K562 (cell line): ENCODE results near the gene USP48. TPM values are rescaled to one million over a fixed set of nuclear protein-coding genes. Genes with fewer than 3 reads are reported as not detected.
A peak's percentile ranks its signal among the peaks of the same experiment; 100 is the strongest.

ENCODE experiments used
- BACH1 ChIP-seq: fragments of 200-800 bp; sonication (Bioruptor generic); IDR thresholded peaks from 2 replicates; pipeline ENCODE4 v1.6.1; 2016; ENCODE audit warnings: missing genetic modification characterization, missing compliant biosample characterization
- CAMTA2 ChIP-seq: fragments of 250-450 bp; sonication (Bioruptor Pico); conservative IDR thresholded peaks from 2 replicates; pipeline ENCODE4 v1.5.1; 2022
- CBX5 ChIP-seq: IDR thresholded peaks from 2 replicates; pipeline ENCODE4 v1.6.1; 2014; ENCODE audit warnings: low read depth, borderline replicate concordance
- CHAMP1 ChIP-seq: fragments of 450-650 bp; IDR thresholded peaks from 2 replicates; pipeline ENCODE4 v1.6.1; 2016; ENCODE audit warnings: mild to moderate bottlenecking
- CREB1 ChIP-seq, 2 experiments: sonication (generic) in 1 of 2; formaldehyde crosslinking in 1 of 2; IDR thresholded peaks; 2 replicates each; pipeline versions ENCODE4 v1.6.1 to v1.8.0; 2012 to 2022; ENCODE audit warnings: inconsistent platforms in 1 of 2, mild to moderate bottlenecking in 1 of 2, missing genetic modification reagents in 1 of 2, moderate library complexity in 1 of 2
- ESRRA ChIP-seq: fragments of 450-650 bp; IDR thresholded peaks from 2 replicates; pipeline ENCODE4 v1.6.1; 2014; ENCODE audit warnings: low read depth, mild to moderate bottlenecking, moderate library complexity, borderline replicate concordance
- GTF2E2 ChIP-seq: fragments of 200-800 bp; sonication (Bioruptor generic); IDR thresholded peaks from 2 replicates; pipeline ENCODE4 v1.6.1; 2016; ENCODE audit warnings: missing genetic modification characterization, missing compliant biosample characterization
- SAFB ChIP-seq: fragments of 200-400 bp; formaldehyde crosslinking; IDR thresholded peaks from 2 replicates; pipeline ENCODE4 v1.6.1; 2017; ENCODE audit warnings: low read depth, low read length, borderline replicate concordance
- TCF3 ChIP-seq: sonication (generic); formaldehyde crosslinking; IDR thresholded peaks from 2 replicates; pipeline ENCODE4 v1.4.0; 2020; ENCODE audit warnings: mild to moderate bottlenecking, missing genetic modification reagents
- TEAD1 ChIP-seq, 2 experiments: fragments of 450-650 bp in 1 of 2; sonication (generic) in 1 of 2; formaldehyde crosslinking; IDR thresholded peaks; 2 replicates each; pipeline versions ENCODE4 v1.4.0 to v1.8.0; 2020 to 2022; ENCODE audit warnings: mild to moderate bottlenecking in 2 of 2, missing genetic modification reagents in 1 of 2
- TGIF2 ChIP-seq: sonication (generic); formaldehyde crosslinking; IDR thresholded peaks from 2 replicates; pipeline ENCODE4 v1.8.1; 2022; ENCODE audit warnings: mild to moderate bottlenecking, missing genetic modification reagents, moderate library complexity
- THRB ChIP-seq: fragments of 450-650 bp; formaldehyde crosslinking; conservative IDR thresholded peaks from 2 replicates; pipeline ENCODE4 v1.4.0; 2022; ENCODE audit warnings: mild to moderate bottlenecking, missing genetic modification characterization
- ZNF134 ChIP-seq: fragments of 250-450 bp; sonication (Bioruptor Pico); conservative IDR thresholded peaks from 2 replicates; pipeline ENCODE4 v1.4.0; 2020
- ZNF347 ChIP-seq: fragments of 450-650 bp; formaldehyde crosslinking; IDR thresholded peaks from 2 replicates; pipeline ENCODE4 v1.4.0; 2020; ENCODE audit warnings: low read depth, mild to moderate bottlenecking, moderate library complexity
- ZNF354B ChIP-seq: fragments of 250-450 bp; sonication (Bioruptor Pico); IDR thresholded peaks from 2 replicates; pipeline ENCODE4 v1.4.0; 2020
- ZNF609 ChIP-seq: sonication (generic); formaldehyde crosslinking; IDR thresholded peaks from 2 replicates; pipeline ENCODE4 v1.8.1; 2023; ENCODE audit warnings: missing genetic modification reagents, mild to moderate bottlenecking, borderline replicate concordance
- polyA plus RNA-seq, 8 experiments: library from polyadenylated mRNA; depleted of rRNA in 4 of 8; stranded (reverse) in 5 of 8; unstranded in 3 of 8; fragments of >200 nt; fragmentation: Nextera tagmentation in 2 of 8; fragmentation: Illumina TruSeq in 1 of 8; extraction: Ambion mirVana in 2 of 8; extraction: Trizol in 1 of 8; gene quantifications; 2 replicates each; pipeline versions ENCODE4 v1.2.1 to v1.2.3, GENCODE V29; 2011 to 2014; ENCODE audit warnings: inconsistent platforms in 1 of 8, missing spikeins in 1 of 8
- total RNA-seq, 7 experiments: library from RNA; depleted of rRNA in 6 of 7; stranded (reverse); fragments of >200 nt in 6 of 7; fragmentation: Illumina TruSeq in 2 of 7; extraction: Trizol in 2 of 7; gene quantifications; 2 replicates each; pipeline versions ENCODE4 v1.2.1 to v1.2.3, GENCODE V29; 2011 to 2021; ENCODE audit warnings: low replicate concordance in 1 of 7
- TF ChIP-seq, protein P1 (sequence below), 3 experiments: fragments of 200-800 bp in 1 of 3; sonication (Bioruptor generic) in 1 of 3; sonication (generic) in 1 of 3; formaldehyde crosslinking in 1 of 3; IDR thresholded peaks; 2 replicates each; pipeline versions ENCODE4 v1.6.1 to v1.8.0; 2016 to 2022; ENCODE audit warnings: mild to moderate bottlenecking in 2 of 3, missing compliant biosample characterization in 2 of 3, missing genetic modification characterization in 2 of 3, missing genetic modification reagents in 1 of 3

Gene USP48
- total and polyA plus RNA-seq, 9 of the 15 experiments (the other 6 are each of a cell fraction or from before 2014, with no cell fraction given) = 23.3 to 123 (median 106) TPM

GRCh38 chr1:21651214-21652042 lies 131.5 kb downstream of the USP48 start (continued):
- TF ChIP-seq CBX5 (no peak), ZNF134 (CRISPR knock-in tag) (no peak), CREB1 (IDR thresholded peaks at IDR 0.05) (no peak), CREB1 (CRISPR knock-in tag; IDR thresholded peaks at IDR 0.05) (no peak), GTF2E2 (no peak), ESRRA (no peak), CHAMP1 (no peak), SAFB (peak; percentile 95), TEAD1 (CRISPR knock-in tag; IDR thresholded peaks at IDR 0.05) (no peak), TCF3 (CRISPR knock-in tag) (no peak; the same call in 1 of the 2 replicates), ZNF347 (no peak), TGIF2 (no peak), CAMTA2 (CRISPR knock-in tag) (no peak), THRB (0 out of 2 replicates have a peak, but pooled peaks have one; percentile 41), ZNF354B (no peak), ZNF609 (no peak), BACH1 (tag) (no peak)
- TF ChIP-seq, protein P1, sequence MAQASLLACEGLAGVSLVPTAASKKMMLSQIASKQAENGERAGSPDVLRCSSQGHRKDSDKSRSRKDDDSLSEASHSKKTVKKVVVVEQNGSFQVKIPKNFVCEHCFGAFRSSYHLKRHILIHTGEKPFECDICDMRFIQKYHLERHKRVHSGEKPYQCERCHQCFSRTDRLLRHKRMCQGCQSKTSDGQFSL (CRISPR knock-in tag; IDR thresholded peaks at IDR 0.05) = peak; percentile 94
- TF ChIP-seq, protein P1 (tag; IDR thresholded peaks at IDR 0.05) = peak in 1 of 2 experiments; percentile 85; a peak in 2 of 4 replicates
